ENCODE results near the gene MCF2L.

Gene MCF2L

GRCh38 chr13:113119822-113120189 is 150.8 kb downstream of the MCF2L start:
- no peak for DNase-seq

- DNase-seq = no peak
These were observed 151.5 kb downstream of the MCF2L start for GRCh38 chr13:113120300-113121182.

GRCh38 chr13:113121183-113121927 is 152.3 kb downstream of the MCF2L start:
- DNase-seq = no peak

DNA sequence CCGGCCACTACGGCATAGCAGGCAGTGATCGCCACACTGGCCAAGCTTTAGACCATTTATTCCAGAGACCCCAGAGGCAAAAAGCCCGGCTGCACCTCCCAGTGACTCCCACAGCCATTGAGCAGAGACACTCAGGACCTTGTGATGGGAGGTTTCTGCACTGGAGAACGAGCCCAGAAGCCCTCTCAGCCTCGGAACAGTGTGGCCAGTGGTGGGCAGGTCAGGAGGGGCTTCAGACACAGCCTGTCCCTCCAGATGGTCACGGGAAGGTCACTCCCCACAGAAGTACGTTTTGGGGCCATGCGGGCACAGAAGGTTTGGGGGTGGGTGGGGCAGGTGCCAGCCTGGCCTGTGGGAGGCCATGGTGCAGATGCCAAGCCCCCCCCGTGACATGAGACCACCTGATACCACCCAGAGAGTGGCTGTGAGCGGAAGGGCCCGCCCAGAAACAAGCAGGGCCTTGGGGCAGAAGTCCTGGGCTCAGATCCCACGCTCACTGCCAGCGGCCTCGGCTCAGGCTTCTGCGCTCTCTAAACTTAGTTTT is 153.0 kb downstream of the MCF2L start:
- DNase-seq = no peak

DNA sequence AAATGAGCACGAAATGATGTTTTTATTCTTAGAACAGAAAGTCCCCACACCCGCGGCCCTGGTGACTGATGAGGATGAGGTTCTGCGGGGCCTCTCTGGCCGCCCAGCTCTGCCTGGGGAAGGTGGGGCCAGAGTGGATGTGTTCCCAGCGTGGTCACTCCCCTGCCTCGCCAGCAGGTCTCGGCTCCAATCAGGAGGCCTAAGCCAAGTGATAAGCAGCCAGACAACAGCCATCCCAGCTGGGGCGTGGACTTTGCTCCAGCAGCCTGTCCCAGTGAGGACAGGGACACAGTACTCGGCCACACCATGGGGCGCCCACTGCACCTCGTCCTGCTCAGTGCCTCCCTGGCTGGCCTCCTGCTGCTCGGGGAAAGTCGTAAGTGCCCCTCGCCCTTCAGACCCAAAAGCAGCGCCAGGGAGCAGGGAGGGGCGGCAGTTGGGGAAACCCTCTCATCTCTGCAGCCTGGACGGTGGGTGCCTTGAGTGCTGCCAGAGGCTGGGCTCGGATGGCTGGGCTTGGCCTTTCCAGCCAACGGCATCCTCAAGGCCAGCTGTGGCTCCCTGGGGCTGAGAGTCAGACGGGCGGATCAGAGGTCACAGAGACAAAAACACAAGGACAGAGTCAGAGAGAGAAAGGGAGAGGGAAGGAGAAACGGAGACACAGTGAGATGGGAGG is 153.7 kb downstream of the MCF2L start, which contains the start of gene F10:
TSS of gene F10 (plus strand) at position 250 of the 676 bp plus-strand sequence. CDS start at position 307, 57 bp downstream.
- no peak for DNase-seq

- no peak for DNase-seq
These were observed 154.5 kb downstream of the MCF2L start for GRCh38 chr13:113123226-113124201.

GRCh38 chr13:113124211-113124970 is 155.4 kb downstream of the MCF2L start:
- DNase-seq = no peak

GRCh38 chr13:113125506-113126264 is 156.7 kb downstream of the MCF2L start:
- DNase-seq = no peak

DNA sequence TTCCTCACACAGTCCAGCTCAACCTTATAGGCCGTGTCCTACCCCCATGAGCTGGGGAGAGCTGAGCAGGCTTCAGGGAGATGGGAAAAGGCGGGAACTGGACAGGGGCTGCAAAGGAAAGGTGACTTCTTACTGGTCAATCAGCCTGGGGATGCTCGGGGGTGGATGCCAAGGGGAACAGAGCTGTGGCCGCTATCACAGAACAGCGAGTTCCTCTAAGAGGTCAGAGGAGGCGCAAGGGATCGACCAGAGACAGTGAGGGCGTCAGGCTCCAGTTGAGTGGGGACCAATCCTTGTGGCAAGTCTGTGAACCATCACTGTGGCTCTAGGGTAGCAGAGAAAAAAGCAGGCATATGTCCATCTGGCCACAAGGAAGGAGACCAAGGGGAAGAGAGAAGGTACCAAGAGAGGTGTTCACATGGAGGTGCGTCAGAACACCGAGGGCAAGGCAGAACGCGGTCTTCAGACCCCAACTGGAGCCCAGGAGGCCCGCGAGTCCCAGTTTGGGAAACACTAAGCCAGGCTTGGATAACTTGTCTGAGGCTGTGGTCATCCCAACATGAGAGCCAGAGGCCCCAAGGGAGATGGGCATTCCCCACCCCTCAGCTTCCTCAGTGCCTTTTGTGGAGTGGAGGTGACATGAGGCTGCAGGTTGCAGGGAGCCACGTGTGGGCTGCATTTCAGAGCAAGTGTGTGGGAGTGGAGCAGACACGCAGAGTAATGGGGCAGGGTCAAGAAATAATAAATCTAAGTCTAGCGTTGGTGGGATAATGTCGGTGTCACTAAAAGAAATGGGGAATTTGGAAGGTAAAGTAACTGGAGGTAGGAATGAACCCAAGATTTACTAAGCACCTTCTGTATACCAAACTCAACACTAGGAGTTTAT is 157.5 kb downstream of the MCF2L start:
- DNase-seq = no peak

DNA sequence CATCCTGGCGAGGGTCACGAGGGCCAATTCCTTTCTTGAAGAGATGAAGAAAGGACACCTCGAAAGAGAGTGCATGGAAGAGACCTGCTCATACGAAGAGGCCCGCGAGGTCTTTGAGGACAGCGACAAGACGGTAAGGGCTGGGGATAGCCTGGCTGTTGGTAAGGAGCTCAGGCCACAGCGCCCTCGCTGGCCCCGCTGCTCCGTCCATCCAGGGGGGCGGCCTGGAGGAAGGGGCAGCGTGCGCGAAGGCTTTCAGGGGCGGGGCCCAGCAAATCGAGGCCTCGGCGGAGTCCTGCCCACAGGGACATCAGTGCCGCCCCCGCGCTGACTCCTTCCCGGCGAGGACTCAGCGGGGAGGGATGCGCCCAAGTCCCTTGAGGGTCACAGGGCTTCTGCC is 160.5 kb downstream of the MCF2L start:
- no peak for DNase-seq

DNA sequence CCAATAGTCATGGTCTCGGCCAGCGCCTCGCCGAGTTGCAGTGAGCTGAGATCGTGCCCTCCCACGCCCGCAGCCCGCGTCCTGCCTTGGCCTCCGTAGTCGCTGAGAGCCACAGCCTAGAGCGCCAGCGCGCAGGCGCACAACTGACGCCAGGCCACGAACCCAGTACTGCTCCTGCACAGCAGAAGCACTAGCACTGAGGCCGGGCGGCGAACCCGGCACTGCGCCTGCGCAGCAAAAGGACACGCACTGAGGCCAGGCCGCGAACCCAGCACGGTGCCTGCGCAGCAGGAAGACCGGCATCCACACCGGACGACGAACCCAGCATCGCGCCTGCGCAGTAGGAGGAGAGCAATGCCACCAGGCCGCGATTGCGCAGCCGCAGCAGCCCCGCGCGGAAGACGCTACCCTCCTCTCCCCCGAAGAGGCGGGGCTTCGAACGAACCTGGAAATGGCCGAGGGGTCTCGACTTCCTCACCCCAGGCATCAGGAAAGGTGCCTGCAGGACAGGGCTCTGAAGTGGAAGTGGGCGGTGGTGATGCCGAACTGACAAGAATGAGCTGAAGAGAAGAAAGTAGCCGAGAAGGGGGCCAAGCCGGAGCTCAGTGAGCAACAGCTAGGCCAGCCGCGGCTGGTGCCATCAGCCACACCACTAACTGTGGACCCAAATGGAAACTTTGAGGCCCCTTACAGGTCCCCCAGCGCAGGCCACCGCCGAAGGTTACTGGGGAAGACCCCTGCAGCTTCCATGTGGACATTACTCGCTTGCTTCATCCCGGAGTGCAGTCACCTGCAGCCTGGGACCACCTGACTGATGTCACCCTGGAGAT is 161.1 kb downstream of the MCF2L start:
- DNase-seq = peak; percentile 47

DNA sequence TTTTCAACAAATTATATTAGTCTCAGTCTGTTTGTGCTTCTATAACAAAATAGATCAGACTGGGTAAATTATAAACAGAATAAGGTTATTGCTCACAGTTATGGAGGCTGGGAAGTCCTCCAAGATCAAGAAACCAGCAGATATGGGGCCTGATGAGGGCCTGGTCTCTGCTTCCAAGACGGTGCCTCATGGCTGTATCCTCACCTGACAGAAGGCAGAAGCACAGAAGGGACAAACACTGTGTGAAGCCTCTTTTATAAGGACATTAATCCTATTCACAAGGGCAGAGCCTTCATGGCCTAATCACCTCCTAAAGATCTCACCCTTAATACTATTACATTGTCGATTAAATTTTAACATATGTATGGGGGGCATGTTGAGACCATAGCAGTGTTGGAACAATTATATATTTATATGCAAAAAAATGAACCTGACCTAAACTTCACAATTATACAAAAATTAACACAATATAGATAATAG is 166.3 kb downstream of the MCF2L start:
- DNase-seq = no peak

- DNase-seq = no peak
These were observed 168.8 kb downstream of the MCF2L start for GRCh38 chr13:113137691-113138298.

GRCh38 chr13:113138792-113139551 is 170.0 kb downstream of the MCF2L start:
- DNase-seq = no peak

- DNase-seq = no peak
These were observed 170.6 kb downstream of the MCF2L start for GRCh38 chr13:113139577-113139976.

DNA sequence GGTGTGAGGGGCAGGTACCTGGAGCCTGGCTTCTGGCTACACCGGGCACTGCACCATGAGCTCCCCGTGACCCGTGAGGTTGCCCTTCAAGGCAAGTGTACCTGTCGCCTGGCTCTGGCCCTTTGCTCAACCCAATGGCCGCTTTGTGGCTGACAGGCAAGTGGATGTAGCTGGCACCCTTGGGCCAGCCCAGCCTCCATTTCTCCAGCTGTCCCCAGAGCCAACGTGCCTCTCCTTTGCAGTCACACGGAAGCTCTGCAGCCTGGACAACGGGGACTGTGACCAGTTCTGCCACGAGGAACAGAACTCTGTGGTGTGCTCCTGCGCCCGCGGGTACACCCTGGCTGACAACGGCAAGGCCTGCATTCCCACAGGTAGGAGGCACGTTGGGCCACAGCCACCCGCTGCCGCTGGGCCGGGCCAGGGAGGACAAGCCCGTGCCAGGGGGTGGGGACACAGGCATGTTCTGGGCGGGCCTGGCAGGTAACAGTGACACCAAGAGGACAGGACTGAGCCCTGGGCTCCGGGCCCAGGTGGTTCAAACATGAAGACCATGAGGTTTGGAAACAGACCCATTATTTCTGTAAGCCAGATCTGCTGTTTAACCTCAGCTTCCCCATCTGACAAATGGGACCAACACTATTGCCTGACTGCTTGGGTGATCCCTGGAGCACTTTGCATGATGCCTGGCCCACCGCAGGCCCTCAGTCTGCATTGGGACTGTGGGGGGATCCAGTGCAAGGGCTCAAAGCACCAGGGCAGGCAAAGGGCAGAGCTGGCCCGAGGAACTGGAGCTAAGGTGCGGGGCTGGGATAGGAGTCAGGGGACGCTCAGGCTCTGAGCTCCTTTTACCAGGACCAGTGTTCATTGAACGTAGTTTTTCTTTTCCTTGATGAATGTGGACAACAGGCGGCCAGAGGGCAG is 171.9 kb downstream of the MCF2L start:
- DNase-seq = no peak
